GM12892 (cell line): ENCODE measurements around the gene PPAT.

ENCODE experiments used
- POLR2A ChIP-seq: IDR thresholded peaks from 2 replicates; pipeline ENCODE4 v1.6.1; 2011; ENCODE audit warnings: low read depth, low read length, control low read depth
- POLR2AphosphoS5 ChIP-seq: IDR thresholded peaks from 2 replicates; pipeline ENCODE4 v1.6.1; 2011; ENCODE audit warnings: low read depth, low read length, control low read depth
- TAF1 ChIP-seq: IDR thresholded peaks from 2 replicates; pipeline ENCODE4 v1.6.1; 2011; ENCODE audit warnings: low read depth, mild to moderate bottlenecking, control low read depth, low read length, borderline replicate concordance

DNA sequence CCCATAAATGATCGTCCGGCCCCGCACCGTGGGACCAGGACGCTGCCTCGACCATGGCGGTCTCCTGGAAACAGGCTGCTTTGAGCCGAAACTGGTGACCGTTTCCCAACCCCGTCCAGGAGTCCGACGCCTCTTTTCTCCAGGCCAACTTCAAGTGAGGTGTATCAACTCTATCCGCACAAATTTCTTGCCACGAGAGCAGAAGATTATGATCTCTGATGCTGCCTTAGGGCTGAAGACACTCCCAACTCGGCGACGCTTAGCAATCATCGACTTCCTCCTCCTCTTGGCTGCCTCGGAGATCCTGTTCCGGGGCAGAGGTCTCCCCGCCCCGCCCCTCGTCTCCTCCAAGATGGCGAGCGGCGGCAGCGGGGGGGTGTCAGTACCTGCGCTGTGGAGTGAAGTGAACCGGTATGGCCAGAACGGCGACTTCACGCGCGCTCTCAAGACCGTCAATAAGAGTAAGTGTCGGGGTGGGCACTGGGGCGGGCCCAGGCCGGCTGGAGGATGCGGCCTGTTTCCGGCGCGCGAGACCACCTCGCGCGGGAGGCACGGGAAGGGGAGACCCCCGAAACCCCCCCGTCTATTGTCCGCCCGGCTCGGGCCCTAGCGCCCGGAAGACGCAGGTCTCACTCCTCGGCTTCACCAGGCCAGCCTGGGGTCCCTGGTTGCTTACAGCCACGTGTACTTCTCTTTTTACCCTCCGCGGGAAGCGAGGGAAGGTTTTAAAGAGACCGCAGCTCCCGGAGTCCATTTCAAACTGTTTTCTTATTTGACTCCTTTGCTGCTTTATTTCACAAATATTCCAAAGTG is 32.1 kb upstream of the PPAT start, which contains the start of gene SRP72:
- TF ChIP-seq POLR2A (peak; percentile 91), TAF1 (peak; percentile 89; the same call in 1 of the 2 replicates), POLR2AphosphoS5 (peak; percentile 89)
